Stimulated activated naive CD8-positive, alpha-beta T cell treated with anti-CD3 and anti-CD28 coated beads, Interleukin-15, Interleukin-2, amounts not matched to agents 100 U/mL and 50 U/mL, for 24 hours (primary cell): Measurements from ENCODE around the gene HS2ST1.

Experiments
- ATAC-seq: fragments of 150-1000 bp; cut with Tn5 transposase; one replicate; pipeline ENCODE4 v1.10.0; 2021
- DNase-seq: peaks from one replicate; pipeline ENCODE4 v3.0.0; 2021

Gene HS2ST1

DNA sequence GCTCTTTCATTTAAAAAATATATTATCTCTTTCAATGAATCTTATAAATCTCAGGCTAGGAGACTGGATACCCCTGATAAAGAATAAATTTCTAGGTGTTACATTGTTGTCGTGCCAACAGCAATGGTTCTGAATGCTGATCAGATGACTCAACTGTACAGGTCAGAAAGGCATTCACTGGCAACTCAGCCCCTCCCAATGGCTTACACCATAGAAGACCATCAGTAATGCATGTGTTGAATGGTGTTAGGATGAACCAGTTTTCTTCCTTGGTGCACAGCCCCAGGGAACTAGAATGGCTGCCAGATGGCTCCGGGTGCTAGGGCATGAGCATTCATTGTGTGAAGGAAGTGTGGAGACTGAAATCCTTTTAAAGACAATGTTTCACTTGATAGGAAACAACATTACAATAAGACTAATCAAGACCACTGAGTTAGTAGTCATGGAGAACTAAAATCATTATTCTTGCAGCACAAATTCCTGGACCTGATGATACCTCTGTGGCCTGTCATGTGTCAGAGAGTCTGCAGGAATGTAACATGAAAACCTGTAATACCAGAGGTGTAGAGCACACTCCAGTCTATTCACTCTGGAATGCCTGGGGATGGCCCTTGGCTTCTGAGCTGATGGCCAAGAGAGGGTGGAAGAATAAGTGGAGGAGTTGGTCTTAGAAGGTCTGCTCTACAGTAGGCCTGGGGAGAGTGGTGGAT is 226.6 kb downstream of the HS2ST1 start:
- ATAC-seq = no peak
- DNase-seq = no peak

DNA sequence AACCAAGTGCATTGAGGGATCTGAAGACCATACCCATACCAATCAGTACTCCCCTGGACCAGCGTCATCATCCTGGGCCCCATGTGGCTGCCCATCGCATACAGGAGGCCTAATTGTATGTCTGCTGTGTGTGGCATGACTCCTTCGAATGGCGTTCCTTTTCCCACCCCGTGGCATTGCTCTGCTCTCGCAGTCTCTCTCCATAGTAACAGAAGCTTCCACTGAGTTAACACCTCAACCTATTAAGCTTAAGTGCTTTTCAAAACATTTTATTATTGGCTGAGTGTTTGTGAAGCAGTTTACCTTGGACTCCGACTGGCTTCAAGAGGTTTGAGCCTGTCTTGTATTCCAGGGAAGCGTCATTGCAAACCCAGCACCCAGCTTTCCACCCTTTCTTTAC is 227.1 kb downstream of the HS2ST1 start:
- ATAC-seq (no peak), DNase-seq (no peak)

DNA sequence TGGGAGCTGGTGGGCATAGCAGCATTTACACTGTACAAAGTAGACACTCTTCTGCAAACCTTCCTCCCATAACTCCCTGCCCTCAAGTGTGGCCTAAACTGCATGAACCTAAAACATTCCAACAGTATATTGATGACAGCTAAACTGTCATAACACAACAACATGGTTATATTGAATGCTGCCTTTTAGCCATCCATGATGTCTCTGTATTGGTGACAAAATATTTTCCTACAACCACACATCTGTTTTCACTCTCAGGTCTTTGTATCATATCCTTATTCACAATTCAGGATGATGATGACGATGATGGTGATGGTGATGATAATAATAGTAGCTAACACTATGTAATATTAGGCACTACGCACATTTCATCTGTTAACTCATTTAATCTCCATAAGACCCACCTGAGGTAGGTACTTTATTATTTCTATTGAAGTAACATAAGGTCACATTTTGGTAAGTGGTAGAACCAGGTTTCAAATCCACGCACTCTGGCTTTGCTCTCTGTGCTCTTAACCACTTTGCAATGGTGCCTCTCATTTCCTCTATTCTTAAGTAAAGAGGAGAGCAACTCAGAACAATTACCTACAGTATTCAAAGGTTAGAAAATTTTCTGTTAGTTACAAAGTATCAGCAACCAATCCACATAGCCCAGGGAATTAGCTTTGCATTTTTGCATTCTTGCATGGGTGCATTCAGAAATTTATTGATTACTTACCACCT is 229.1 kb downstream of the HS2ST1 start:
- ATAC-seq = no peak
- no peak for DNase-seq

DNA sequence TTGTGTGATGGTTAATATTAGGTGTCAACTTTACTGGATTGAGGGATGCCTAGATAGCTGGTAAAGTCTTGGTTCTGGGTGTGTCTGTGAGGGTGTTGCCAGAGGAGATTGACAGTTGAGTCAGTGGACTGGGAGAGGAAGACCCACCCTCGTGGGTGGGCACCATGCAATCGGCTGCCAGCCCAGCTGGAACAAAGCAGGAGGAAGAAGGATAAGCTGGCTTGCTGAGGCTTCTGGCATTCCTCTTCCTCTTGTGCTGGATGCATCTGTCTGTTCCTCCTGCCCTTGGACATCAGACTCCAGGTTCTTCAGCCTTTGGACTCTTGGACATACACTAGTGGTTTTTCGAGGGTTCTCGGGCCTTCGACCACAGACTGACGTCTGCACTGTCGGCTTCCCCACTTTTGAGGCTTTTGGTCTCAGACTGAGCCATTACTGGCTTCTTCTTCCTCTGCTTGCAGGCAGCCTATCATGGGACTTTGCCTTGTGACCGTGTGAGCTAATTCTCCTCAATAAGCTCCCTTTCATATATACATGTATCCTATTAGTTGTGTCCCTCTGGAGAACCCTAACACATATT is 230.0 kb downstream of the HS2ST1 start:
- ATAC-seq (no peak), DNase-seq (no peak)

DNA sequence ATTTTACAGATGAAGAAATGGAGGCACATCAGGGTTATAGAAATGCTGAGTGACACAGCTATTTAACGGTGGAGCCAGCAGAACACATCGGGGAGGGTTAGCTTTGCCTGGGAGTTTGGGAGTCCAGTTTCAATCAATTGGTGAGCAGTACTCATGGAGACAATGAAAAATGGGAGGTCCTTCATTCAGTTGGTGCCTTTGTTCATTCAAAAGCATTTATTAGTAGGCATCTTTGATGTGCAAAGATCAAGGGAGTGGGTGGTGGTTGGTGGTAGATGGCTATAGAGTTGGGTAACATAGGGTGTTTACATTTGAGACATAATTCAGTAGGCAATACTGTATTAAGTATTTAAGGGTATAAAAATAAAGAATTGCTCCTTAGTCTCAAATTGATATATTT is 230.5 kb downstream of the HS2ST1 start:
- DNase-seq (no peak), ATAC-seq (no peak)

DNA sequence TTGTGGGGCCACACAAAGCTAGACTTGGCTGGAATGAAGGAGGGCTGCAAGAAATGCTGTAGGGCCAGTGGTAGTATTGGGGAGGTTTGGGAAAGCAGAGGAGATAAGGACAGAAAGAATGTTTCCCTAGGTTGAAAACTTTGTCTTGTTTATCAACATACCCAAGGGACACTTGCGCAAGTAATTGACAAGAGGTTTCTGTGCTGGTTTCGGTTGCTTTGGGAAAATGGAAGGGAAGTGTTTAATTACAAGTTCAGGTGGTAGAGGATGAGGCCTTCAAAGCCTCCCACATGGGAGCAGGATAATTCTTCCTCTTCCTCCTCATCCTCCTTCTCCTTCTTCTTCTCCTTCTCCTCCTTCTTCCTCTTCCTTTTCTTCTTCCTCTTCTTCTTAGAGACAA is 232.1 kb downstream of the HS2ST1 start:
- no peak for ATAC-seq

DNA sequence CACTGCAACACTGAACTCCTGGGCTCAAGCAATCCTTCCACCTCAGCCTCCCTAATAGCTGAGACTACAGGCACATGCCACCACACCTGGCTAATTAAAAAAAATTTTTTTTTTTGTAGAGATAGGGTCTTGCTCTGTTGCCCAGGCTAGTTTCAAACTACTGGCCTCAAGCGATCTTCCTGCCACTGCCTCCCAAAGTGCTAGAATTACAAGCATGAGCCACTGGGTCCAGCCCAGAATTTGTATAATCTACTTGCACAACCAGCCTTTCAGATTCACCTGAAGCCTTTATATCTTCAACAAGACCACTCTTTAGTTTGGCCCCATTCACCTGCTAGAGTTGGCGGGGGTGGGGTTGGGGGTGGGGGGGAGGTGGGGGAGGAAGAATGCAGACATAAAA is 232.6 kb downstream of the HS2ST1 start:
- DNase-seq (no peak), ATAC-seq (no peak)

More for the DNA sequence above, 232.1 kb downstream of the HS2ST1 start:
- no peak for DNase-seq

DNA sequence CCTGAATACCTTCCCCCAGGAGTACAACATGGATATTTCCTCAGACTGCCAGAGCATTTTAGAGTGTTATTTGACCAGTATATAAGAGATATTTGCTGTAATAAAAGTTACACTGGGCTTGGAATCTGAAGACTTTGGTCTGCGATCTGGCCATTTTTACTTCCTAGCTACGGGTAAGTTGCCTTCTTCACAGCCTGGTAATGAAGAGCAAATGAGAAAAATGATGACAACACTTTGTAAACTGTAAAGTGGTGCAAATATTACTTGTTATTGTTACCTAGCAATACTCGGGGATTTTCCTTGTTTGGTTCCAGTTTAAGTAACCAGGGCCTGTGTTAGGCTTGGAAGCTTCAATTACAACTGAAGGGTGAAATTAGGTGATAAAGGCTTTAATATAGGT is 233.4 kb downstream of the HS2ST1 start:
- DNase-seq (no peak), ATAC-seq (no peak)

DNA sequence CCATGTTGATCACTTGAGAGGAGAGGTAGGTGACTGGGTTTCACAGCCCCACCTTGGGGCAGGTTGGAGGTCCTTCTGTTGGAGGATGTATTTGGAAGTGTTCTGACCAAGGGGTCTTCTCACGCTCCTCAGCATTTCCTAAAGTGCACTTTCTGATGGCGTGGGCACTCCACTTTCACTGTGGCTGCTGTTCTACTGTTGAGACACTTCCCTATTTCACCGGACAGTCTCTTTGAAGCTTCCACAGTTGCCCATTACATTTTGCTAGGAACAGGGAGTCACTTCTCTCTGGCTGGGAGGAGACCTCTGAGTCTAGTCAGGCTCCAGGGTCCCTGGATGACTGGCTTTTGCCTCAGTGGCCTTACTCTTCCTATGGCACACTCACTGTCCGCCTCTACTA is 234.2 kb downstream of the HS2ST1 start:
- DNase-seq (no peak), ATAC-seq (no peak)

DNA sequence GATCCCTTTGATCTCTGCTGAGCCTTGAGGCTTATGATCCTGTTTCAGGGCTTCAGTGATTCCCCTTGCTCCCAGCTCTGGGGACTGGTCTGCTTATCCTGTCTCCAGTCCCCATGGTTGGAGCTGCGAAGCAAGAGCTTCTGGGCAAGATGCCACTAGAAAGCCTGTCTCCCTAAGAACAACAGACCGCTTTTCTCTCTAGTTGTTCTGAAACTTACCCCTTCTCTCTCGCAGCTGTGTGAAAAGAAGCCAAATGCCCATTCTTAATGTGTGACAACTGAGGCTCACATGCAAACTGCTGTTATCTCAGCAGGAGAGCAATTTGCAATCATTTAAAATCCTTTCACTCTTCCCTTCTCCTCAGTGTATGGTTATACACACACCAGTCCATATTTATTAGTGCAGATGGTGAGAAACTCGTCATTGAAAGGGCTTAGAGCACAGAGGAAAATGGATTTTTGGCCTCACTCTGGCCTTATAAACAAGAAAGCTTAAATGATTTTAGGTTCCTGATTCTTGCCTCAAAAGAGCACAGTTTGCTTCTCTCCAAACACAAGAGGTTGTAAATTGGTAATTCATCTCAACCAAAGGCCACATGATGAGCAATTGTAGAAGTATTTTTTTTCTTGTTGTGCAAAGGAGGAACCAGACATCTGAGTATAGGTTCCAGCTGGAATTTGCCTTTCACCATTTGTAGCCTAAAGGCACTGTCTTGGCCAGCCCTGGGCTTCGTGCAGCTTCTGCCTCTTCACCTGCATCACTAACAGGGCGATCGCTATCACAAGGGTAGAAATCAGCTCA is 235.0 kb downstream of the HS2ST1 start:
- ATAC-seq (no peak), DNase-seq (no peak)

DNA sequence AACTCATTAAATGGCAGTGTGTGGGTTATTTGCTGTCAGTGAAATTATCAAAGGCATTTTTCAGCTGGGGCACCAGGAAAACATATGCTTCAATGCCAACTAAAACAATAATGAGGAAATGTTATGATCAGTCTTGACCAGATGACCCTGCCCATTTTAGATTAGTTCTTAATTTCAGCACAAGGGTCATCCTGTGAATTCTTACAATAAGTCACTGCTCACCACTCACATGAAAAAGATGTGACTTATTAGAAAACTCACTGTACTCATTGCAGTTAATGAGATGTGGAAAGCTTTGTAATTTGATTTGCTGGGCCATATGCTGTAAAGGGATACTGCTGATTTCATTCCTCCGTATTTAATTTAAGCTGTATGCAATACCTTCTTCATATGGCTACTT is 235.7 kb downstream of the HS2ST1 start:
- DNase-seq = no peak
- no peak for ATAC-seq

DNA sequence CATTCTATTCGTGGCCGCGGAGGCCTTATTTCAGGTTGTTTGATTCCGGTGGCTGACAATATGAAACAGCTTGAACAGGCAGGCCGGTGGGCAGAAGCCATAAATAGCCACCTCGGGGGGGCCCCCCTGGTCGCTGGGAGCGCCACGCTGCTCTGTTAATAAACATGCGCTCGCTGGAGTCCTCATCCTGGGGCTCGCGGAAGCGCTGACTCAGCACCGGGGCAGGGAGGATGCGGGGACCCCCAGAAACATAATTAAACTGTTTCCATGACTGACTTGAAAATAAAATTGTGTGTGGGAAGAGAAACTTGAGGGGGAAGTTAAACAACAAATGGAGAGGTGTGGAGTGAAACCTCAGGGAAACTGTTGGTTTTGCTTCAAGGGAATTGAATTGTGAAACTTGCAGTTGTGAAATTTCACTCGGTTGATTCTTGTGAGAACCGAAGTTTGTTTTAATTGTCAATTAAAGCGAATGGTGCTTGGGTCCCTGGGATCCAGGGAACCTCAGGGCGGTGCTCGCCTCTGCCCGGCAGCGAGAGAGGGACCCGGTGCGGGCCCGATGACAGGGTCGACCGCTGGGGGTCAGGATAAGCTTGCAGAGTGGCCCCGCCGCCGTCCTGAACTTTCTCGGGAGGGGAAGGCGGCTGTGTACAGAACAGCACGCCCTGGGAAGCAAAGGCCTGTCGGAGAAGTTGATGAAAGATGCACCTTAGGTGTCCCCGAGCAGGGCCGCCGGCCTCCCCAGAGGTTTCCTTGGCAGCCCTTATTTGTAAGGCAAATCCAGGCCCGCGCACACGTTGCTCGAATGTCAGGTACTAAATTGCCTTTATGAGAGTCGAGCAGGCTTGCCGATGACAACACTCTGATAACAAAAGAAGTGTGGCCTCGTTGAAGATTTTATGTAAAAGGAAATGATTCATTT is 237.3 kb downstream of the HS2ST1 start:
- ATAC-seq = peak; percentile 83
- DNase-seq = peak; percentile 75

DNA sequence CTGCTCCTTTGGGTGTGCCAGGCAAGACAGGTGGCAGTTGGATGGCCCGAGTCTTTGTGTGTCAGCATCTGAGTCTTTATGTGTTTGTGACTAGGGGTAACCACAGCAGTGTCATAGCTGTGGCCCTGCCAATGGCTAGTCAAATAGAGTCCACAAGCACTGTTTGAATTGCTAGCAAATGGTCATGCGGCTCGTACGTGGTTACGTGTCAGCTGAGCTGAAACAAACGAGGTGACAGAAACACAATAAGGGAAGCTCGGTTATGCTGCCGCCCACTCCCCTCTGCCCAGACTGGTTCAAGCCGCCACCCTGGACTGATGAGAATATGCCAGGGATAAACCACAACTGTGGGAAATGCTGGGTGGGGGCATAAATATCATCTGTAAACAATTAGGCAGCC is 239.9 kb downstream of the HS2ST1 start:
- ATAC-seq = no peak
- DNase-seq = no peak

DNA sequence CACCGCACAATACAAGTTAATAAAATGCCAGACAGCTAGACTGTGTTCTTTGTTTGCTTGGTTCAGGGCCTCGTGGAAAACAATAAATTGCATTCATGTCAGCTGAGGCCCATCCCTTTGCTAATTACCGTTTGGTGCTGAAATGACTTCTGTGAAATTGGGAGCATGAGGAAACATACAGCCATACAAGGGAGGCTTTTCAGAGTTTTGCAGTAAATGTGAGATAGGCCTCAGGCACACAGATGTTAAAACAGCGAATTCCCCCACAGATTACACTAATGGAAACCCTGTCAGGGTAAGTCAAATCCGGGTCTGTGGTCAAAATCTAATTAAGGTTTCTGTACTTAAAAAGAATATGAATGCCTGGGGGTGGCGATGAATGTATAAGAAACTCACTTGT is 240.7 kb downstream of the HS2ST1 start:
- ATAC-seq (no peak), DNase-seq (no peak)

DNA sequence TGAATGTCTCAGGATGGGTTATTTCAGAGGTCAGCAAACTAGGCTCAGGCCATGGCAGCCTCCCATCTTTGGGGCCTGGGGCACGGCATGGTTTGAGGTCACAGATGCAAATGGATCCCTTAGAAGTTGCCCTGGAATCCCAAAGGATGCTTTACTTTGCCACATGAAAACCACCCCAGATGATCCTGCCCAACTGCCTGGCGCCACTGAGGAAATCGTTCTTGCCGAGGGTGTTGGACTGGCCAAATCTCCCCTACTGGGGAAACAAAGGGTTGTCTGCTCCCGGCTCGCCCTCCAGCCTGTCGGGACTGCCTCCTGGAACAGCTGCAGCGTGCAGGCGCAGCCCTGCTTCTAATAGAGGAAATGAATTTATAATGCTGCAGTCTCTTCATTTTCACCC is 241.2 kb downstream of the HS2ST1 start:
- ATAC-seq = no peak
- DNase-seq = no peak

DNA sequence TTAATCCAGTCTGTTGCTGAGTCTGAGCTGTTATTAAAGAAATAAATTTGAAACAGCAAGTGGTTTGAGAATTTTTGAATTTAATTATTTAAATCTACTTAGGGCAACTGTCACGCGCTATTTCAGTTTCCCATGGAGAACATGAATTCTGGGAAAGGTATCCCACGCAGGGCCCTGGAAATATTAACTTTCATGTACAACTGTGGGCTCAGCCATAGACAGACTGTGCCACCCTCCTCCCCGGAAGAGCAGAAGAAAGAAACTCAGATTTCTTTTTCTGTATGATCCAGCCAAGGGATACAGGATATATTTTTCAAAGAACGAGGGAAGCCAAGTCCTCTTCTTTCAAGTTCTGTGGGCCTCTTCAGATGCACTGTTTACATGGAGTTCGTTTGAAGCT is 241.7 kb downstream of the HS2ST1 start:
- DNase-seq = no peak
- no peak for ATAC-seq

DNA sequence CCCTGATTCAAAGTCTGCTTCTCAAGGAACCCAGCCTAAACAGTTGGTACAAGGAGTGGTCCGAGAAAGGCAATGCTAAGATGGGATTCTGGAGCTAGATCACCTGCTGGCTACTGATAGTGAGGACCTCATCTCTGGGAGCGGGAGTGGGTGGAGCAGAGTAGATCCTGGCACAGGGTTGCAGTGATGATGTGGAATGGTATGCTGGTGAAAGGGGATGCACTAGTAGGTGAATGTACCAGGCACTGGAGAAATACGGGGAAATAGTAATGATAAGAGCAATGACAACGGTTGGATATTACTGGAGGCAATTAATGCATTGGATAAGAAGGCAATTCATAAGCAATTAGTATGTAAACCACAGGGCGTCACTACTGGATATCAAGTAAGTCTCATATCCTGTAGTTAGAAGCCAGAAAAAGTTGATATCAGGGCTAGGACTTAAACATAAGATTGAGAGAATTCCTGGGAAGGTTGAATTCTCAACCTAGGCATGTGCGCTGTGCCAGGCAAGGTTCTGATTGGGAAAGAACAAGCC is 245.0 kb downstream of the HS2ST1 start:
- DNase-seq (no peak), ATAC-seq (no peak)
